KMS-11 (cell line): ENCODE results near the gene LIMS3.
"Not testable (repeated sequence)": the region's sequence is repeated elsewhere in the genome, so short reads cannot be mapped to it uniquely, and the experiment has no call there.

Source experiments
- H2AFZ ChIP-seq: fragments of 200-600 bp; sonication (generic); 2 replicates; pipeline ENCODE4 v1.6.1; 2016; ENCODE audit warnings: antibody characterized with exemption, mixed run types, low read depth
- H3K27ac ChIP-seq: fragments of 200-600 bp; sonication (generic); 2 replicates; pipeline ENCODE4 v1.6.1; 2016; ENCODE audit warnings: mild to moderate bottlenecking, mixed run types
- H3K27me3 ChIP-seq: fragments of 200-600 bp; sonication (generic); 2 replicates; pipeline ENCODE4 v1.6.1; 2017; ENCODE audit warnings: mild to moderate bottlenecking, low read depth, mixed run types, moderate library complexity; ENCODE audit not compliant: insufficient read depth
- H3K36me3 ChIP-seq: fragments of 200-600 bp; sonication (generic); 2 replicates; pipeline ENCODE4 v1.6.1; 2017; ENCODE audit warnings: mild to moderate bottlenecking, mixed run types; ENCODE audit not compliant: insufficient read depth
- H3K4me1 ChIP-seq: fragments of 200-600 bp; sonication (generic); 2 replicates; pipeline ENCODE4 v1.6.1; 2016; ENCODE audit warnings: mild to moderate bottlenecking, low read depth, mixed run types; ENCODE audit not compliant: poor library complexity, severe bottlenecking
- H3K4me2 ChIP-seq: fragments of 200-600 bp; sonication (generic); 2 replicates; pipeline ENCODE4 v1.7.0; 2016; ENCODE audit warnings: mild to moderate bottlenecking, mixed run types
- H3K4me3 ChIP-seq: fragments of 200-600 bp; sonication (generic); IDR thresholded peaks from 2 replicates; pipeline ENCODE4 v1.6.1; 2017; ENCODE audit warnings: low read depth, low read length, mixed read lengths; ENCODE audit not compliant: insufficient read depth
- H3K79me2 ChIP-seq: fragments of 200-600 bp; sonication (generic); 2 replicates; pipeline ENCODE4 v1.6.1; 2016; ENCODE audit warnings: low read depth, mixed run types; ENCODE audit not compliant: insufficient read depth
- H3K9ac ChIP-seq: fragments of 200-600 bp; sonication (generic); 2 replicates; pipeline ENCODE4 v1.6.1; 2016; ENCODE audit warnings: mild to moderate bottlenecking, mixed run types
- H4K20me1 ChIP-seq: fragments of 200-600 bp; sonication (generic); 2 replicates; pipeline ENCODE4 v1.6.1; 2016; ENCODE audit warnings: mild to moderate bottlenecking, mixed run types; ENCODE audit not compliant: insufficient read depth

Gene LIMS3

DNA sequence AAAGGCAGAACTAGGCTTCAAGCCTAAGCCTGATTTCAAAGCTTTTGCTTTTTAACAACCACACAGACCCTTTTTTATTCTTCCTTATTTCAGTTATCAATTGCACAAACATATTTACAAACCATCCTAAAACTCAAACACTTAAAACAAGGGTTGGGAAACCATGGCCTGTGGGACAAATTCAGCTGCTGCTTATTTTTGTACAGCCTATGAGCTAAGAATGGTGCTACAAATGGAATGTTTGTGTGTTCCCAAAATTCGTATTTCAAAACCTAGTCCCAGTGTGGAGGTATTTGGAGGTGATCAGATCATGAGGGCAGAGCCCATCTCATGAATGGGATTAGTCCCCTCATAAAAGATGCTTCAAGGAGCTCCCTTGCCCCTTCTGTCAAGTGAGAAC, 67.0 kb downstream of the LIMS3 start:
- not testable (repeated sequence) for H4K20me1 ChIP-seq, H3K27ac ChIP-seq, H3K4me3 ChIP-seq, H3K4me2 ChIP-seq, H3K36me3 ChIP-seq, H3K79me2 ChIP-seq, H2AFZ ChIP-seq, H3K9ac ChIP-seq, H3K4me1 ChIP-seq, H3K27me3 ChIP-seq

DNA sequence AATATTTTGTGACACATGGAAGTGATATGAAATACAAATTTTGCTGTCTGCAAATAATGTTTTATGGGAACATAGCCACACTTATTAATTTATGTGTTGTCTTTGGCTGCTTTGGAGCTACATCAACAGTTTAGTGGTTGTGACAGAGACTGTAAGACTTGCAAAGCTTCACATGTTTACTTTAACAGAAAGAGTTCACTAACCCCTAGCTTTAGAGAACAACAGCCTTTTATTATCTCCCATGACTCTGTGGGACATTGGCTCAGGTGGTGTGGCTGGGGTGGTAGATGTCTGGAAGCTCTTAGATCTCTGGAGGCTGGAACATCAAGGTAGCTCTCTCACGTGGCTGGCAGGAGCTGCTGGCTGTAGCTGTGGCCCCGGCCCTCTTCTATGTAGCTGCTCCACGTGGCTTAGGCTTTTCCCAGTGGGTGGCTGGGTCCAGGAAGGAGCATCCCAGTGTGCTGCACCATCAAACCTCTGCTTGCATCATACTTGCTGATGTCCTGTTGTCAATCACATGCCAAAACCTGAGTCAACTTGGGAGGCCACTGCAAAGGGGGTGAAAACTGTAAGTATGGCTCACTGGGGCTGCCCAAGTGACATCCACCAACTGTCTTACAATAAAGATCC, 67.7 kb downstream of the LIMS3 start:
- H4K20me1 ChIP-seq, H3K4me1 ChIP-seq, H3K27me3 ChIP-seq, H3K4me3 ChIP-seq, H3K4me2 ChIP-seq, H2AFZ ChIP-seq, H3K9ac ChIP-seq, H3K79me2 ChIP-seq, H3K27ac ChIP-seq, H3K36me3 ChIP-seq: not testable (repeated sequence)

DNA sequence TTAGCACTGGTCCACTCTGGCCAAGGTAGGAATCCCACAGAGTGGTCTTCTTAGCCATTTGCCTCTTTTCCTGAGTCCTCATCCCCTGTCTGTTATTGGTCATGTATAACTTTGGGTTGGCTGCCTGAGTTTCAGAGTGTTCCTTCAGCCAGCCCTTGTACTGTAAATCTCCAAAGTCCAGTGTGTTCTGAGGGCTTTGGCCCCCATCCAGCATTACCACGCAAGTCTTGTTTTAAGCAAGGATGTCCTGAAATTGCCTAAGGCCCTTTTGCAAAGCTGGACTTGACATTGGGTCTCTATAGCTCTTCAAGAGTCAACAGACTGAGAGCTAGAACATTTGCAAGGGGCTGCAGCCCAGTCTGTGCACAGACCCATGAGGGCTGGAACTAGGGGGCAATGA, 68.4 kb downstream of the LIMS3 start:
- not testable (repeated sequence) for H3K36me3 ChIP-seq, H3K27me3 ChIP-seq, H3K4me3 ChIP-seq, H3K27ac ChIP-seq, H3K79me2 ChIP-seq, H4K20me1 ChIP-seq, H3K9ac ChIP-seq, H3K4me2 ChIP-seq, H3K4me1 ChIP-seq, H2AFZ ChIP-seq

DNA sequence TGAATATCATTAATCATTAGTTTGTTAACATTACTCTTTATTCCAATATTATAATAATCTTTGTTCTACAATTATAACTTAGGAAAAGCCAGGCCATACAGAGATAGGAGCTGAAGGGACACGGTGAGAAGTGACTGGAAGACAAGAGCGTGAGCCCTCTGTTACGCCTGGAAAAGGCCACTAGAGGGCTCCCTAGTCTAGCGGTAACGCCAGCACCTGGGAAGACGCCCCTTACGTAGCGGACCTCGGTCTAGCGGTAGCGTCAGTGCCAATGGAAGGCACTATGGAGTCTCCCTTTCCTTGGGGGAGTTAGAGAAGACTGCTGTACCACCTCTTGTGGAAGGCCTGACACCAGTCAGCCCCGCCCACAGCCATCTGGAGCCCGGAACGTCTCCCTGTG, 71.4 kb downstream of the LIMS3 start:
- not testable (repeated sequence) for H3K79me2 ChIP-seq, H3K36me3 ChIP-seq, H3K9ac ChIP-seq, H3K4me3 ChIP-seq, H3K4me1 ChIP-seq, H3K27ac ChIP-seq, H2AFZ ChIP-seq, H3K27me3 ChIP-seq, H4K20me1 ChIP-seq, H3K4me2 ChIP-seq

DNA sequence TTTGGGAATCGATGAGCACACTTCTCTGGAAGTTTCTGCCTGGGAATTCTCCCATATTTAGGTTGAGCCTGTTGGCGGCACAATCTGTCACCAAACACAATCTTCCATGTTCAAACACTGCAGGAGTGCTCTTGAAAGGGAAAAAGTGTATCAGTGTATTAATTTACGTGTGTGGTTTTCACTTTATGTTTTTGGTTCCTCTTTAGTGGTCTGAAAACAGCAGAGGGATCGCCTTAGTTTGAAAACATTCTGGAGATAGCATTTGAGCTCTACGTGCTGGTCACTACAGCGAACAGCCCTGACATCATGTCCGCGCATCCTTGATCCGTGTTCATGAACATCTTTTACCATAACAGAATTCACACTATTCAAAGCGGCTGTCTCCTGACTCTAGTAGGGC, 73.2 kb downstream of the LIMS3 start:
- H2AFZ ChIP-seq, H3K4me1 ChIP-seq, H3K4me2 ChIP-seq, H3K79me2 ChIP-seq, H3K36me3 ChIP-seq, H3K27me3 ChIP-seq, H3K9ac ChIP-seq, H3K4me3 ChIP-seq, H4K20me1 ChIP-seq, H3K27ac ChIP-seq: not testable (repeated sequence)
